ENCODE results near the gene FIBIN.

FIBIN gene

GRCh38 chr11:27041141-27041899 lies 47.4 kb downstream of the FIBIN start:
- H3K4me1 ChIP-seq (ENCODE audit: control extremely low read depth in 1 of 4, control insufficient read depth in 4 of 4, insufficient read depth in 4 of 4, low read length in 3 of 4), result no peaks in the 10 kb centered on the region
- ChIA-PET CTCF (no interaction called here), POLR2A (no interaction called here)
- WGBS (ENCODE audit: insufficient coverage), result 100% methylated on average over 1 of the region's 2 CpGs
- H3K36me3 ChIP-seq (ENCODE audit: control insufficient read depth in 4 of 4, insufficient read depth in 4 of 4, low read length in 3 of 4), result no peaks in the 10 kb centered on the region
- H3K27me3 ChIP-seq (replicated peaks in 2 of 5; ENCODE audit: control insufficient read depth in 4 of 5, insufficient read depth in 5 of 5, low read length in 4 of 5), result no peaks in the 10 kb centered on the region
- no peak overlapping the region for H3K4me3 ChIP-seq (ENCODE audit: control insufficient read depth in 1 of 7, extremely low read depth in 1 of 7, insufficient read depth in 4 of 7, low read depth in 2 of 7, low read length in 6 of 7)
- no peak for DNase-seq
- no peaks in the 10 kb centered on the region for H3K9me3 ChIP-seq (ENCODE audit: control extremely low read depth in 1 of 5, control insufficient read depth in 4 of 5, insufficient read depth in 2 of 5, low read depth in 1 of 5, low read length in 4 of 5)
- no peak overlapping the region for H3K27ac ChIP-seq (ENCODE audit: insufficient read depth in 1 of 2, low read depth in 1 of 2, low read length in 2 of 2, poor library complexity in 1 of 2, severe bottlenecking in 2 of 2)
